NT2/D1 (cell line): Measurements from ENCODE around the gene SRPK2.

ENCODE experiments used
- SUZ12 ChIP-seq: IDR thresholded peaks from 2 replicates; pipeline ENCODE4 v1.6.1; 2011; ENCODE audit not compliant: insufficient read length, insufficient read depth; ENCODE audit errors: extremely low read depth
- YY1 ChIP-seq: IDR thresholded peaks from 2 replicates; pipeline ENCODE4 v1.6.1; 2011; ENCODE audit not compliant: insufficient read length, insufficient read depth
- ZNF274 ChIP-seq: IDR thresholded peaks from 2 replicates; pipeline ENCODE4 v1.6.1; 2011; ENCODE audit warnings: mild to moderate bottlenecking, low read depth, low read length

GRCh38 chr7:105094966-105095365 lies 293.8 kb downstream of the SRPK2 start:
- no peak for TF ChIP-seq ZNF274
- TF ChIP-seq YY1, result no peak
- TF ChIP-seq SUZ12, result no peak
